ENCODE measurements around the gene MED27. TPM values are rescaled to one million over a fixed set of nuclear protein-coding genes. Genes with fewer than 3 reads are reported as not detected.

Gene MED27
- total RNA-seq, 2 donors from 2014 or later: 28.3 to 31.8 TPM

DNA sequence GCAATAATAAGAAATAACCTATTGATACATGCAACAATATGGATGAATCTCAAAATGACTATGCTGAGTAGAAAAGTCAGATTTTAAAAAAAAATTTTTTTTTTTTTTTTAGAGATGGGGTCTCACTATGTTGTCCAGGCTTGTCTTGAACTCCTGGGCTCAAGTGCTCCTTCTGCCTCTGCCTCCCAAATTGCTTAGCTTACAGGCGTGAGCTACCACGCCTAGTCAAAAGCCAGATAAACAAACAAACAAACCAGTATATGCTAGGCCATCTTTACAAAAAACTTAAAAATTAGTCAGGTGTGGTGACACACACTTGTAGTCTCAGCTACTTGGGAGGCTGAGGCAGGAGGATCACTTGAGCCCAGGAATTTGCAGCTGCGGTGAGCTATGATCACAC, 79.0 kb downstream of the MED27 start:
- H3K9me3 Mint-ChIP-seq: no peaks in the 10 kb centered on the region
- ATAC-seq: no peak
- H3K27ac Mint-ChIP-seq: no peak overlapping the region
- DNase-seq (ENCODE audit: low spot score in 2 of 2): no peak
- H3K36me3 Mint-ChIP-seq: peaks cover 4 to 10% of the 10 kb centered on the region in 2 donors

DNA sequence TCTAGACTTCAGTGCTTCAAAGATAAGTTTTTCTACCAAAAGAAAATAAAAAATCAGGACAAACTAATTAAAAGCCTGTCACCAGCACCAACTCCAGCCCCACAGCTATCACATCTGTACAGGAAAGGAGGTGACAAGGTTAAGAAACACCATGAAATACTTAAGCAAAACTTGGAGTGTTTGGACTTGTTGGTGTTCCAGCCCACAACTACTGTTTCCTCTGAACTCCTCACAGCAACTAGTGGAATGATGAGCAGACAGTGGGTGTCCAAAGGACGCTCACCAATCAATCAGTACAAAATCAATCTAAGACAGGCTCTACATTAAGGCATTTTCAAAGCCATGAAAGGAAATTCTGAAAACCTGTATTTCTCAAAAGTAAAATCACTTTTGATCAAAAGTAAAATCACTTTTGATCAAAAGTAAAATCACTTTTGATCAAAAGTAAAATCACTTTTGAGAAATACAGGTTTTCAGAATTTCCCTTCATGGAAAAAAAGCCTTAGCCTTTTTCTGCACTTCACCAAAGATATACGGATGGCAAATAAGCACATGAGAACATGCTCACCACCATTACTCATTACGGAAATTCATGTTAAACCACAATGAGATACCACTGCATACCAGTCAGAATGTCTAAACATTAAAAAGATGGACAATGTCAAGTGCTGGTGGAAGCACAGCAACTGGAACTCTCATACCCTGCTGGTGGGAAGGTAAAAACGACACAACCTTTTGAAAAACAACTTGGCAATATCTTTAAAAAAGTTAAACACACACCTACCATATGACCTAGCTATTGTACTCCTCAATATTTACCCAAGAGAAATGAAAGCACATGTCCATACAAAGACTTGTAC, 79.7 kb downstream of the MED27 start:
- ATAC-seq (peak; percentile 86 to 88), DNase-seq (ENCODE audit: low spot score in 2 of 2) (no peak)
- Mint-ChIP-seq H3K27ac (peak overlapping the region in 1 of 2 donors; percentile 36), H3K9me3 (no peaks in the 10 kb centered on the region), H3K36me3 (peaks cover 4 to 10% of the 10 kb centered on the region in 2 donors)

DNA sequence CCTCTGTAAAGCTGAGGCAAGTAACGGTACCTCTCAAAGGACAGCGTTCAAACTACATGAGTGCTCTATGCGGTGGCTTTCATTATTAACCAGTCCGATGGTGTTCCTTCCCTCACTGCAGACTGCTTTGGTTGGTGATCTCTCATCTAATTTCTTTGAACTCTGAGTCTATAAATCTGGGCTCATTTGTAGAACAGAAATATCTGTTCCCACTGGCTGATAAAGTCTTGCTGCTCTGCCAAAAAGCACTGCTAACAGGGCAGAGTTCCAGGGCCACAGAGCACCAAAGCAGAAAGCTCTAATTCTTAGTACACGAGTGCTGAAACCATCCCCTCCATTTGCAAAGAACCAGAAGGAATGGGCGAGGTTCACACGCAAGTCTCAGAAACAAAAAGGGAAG, 81.9 kb downstream of the MED27 start:
- no peak for ATAC-seq
- peaks cover 4 to 10% of the 10 kb centered on the region in 2 donors for H3K36me3 Mint-ChIP-seq
- DNase-seq (ENCODE audit: low spot score in 2 of 2): no peak
- H3K9me3 Mint-ChIP-seq: no peaks in the 10 kb centered on the region
- no peak overlapping the region for H3K27ac Mint-ChIP-seq

DNA sequence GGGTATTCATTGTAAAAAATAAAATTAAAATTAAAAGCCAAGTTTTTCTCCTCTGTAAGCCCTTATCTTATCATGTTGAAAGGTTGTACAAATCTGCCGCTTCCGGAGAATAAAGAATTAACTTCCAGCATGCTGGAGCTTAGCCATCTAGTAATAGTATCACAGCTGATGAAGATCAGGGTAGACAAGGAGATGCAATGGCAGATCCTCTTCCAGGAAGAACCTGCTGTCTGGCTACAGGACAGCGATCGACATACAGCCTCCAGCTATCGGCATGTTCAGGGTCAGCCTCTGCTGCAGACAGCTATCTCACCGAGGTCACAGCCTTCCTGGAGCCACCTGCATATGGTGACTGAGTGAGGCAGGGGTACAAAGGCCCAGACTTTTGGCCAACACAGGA, 82.6 kb downstream of the MED27 start:
- peaks cover 4 to 10% of the 10 kb centered on the region in 2 donors for H3K36me3 Mint-ChIP-seq
- no peak for ATAC-seq
- no peaks in the 10 kb centered on the region for H3K9me3 Mint-ChIP-seq

DNA sequence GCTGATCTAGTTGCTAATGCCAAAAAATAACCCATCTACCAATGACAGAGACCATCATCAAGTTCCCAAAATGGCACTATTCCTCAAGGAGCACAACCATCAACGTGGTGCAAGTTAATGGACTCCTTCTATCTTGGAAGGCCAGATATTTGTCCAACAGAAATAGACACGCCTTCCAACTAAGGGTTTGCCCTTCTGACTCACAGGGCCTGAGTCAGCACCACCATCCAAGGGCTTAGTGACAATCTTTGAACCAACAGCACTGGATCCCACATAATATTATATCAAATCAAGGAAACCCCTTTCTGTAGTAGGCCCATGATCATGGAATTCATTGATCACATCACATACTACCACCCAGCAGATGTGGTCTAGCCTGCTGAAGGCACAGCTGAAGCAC, 84.3 kb downstream of the MED27 start:
- H3K36me3 Mint-ChIP-seq: peaks cover 4 to 8% of the 10 kb centered on the region in 2 donors
- ATAC-seq (no peak), DNase-seq (ENCODE audit: low spot score in 2 of 2) (no peak)
- H3K27ac Mint-ChIP-seq: no peak overlapping the region
- H3K9me3 Mint-ChIP-seq: no peaks in the 10 kb centered on the region

More for the DNA sequence above, 82.6 kb downstream of the MED27 start:
- no peak overlapping the region for H3K27ac Mint-ChIP-seq
- DNase-seq (ENCODE audit: low spot score in 2 of 2): no peak

DNA sequence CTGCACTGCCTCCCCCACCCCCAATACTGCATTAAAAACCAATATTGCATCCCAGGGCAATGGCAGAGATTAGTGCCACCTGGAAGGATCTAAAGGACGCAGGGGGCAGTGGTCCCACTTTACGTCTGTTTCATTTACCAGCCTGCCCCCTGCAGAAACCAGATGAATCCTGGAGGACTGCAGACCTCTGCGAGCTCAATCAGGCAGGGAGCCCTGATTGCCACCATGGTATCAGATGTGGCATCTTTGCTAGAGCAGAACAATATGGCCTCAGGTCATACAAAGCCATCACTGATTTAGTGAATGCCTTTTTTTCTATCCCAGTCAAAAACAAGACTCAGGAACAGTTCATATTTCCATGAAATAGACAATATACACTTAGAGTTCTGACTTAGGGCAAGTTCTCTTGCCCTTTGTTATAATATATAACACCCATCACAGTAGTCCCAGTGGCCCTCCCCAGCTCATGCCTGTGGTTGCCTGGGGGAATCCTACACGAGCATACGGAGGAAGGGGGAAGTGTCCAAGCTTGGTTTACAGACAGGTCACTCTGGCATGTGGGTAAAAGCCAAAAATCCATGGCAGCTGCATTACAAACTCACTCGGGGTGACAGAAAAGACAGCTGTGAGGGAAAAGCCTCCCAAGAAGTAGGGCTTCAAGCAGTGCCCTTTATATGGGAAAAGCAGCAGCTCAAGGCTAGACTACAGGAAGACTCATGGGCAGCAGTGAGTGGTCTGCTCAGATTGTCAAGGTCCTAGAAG, 85.1 kb downstream of the MED27 start:
- DNase-seq (ENCODE audit: low spot score in 2 of 2) (no peak), ATAC-seq (no peak)
- no peak overlapping the region for H3K27ac Mint-ChIP-seq
- peaks cover 4 to 5% of the 10 kb centered on the region in 2 donors for H3K36me3 Mint-ChIP-seq
- no peaks in the 10 kb centered on the region for H3K9me3 Mint-ChIP-seq

DNA sequence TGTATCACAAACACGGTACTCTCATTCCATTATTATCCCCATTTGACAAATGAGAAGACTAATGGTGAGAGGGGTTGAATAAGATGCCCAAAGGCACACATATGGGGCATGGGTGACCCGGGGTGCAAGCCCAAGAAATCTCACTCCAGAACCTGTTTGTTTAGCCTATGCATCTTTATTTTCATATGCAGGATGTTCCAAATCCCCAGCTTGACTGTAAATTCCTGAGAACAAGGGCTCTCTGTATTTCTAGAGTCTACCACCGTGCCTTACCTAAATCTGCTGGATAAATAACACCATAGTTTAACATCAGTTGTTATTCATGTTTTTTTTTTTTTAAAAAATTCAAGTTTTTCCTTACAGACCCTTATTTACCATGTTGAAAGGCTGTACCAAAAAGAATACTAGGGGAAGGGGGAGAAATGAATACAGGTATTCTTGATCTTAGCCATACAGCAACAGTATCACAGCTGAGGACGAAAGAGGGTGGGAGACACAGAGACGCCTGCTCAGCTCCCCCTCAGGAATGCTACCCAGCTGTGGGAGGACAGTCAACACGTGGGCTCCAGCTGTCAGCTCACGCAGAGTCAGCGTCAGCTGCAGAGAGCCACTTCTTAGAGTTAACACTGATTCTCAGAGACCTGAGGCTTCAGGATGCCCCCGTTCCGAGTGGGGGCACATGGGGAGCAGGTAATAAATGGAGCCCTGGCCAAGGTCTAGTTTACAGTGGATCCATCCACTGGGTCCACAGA, 86.6 kb downstream of the MED27 start:
- no peaks in the 10 kb centered on the region for H3K9me3 Mint-ChIP-seq
- DNase-seq (ENCODE audit: low spot score in 2 of 2) (no peak), ATAC-seq (no peak)
- H3K27ac Mint-ChIP-seq: no peak overlapping the region
- peaks cover 4 to 5% of the 10 kb centered on the region in 2 donors for H3K36me3 Mint-ChIP-seq

DNA sequence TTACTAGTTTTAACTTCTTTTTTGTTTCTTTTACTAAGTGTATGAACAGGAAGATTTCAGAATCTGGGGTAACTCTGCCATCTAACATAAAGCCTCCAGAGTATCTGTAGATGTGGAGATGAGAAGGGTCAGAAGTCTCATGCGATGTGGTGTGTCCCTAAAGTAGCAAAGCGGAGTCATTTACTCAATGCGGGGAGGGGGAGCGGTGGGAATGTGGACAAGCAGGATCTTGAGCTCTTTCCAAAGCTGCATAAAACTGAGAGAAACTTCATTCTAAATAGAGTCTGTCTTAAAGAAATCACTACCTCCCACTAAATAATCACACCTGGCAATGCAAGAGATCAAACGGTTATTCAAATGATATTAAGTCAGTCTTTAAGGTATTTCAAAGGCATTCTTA, 92.4 kb downstream of the MED27 start:
- no peak for ATAC-seq
- H3K36me3 Mint-ChIP-seq: no peaks in the 10 kb centered on the region
- no peak overlapping the region for H3K27ac Mint-ChIP-seq
- H3K9me3 Mint-ChIP-seq: no peaks in the 10 kb centered on the region
- DNase-seq (ENCODE audit: low spot score in 2 of 2): no peak

DNA sequence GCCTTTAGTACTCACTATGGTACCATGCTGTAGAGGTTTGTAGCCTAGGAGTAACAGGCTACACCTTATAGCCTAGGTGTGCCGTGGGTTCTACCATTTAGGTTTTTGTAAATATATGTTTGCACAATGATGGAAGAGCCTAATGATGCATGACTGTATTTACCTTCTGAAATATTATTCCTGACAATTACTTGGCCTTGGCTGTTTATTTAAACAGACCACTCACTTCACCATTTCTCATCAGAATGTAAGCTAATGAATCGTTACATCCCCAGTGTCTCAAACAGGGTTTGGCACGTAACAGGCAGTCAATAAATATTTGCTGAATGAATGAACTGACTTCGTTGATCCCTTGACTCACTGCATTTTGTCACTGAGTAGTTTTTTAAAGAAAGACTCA, 93.1 kb downstream of the MED27 start:
- no peak for ATAC-seq
- H3K36me3 Mint-ChIP-seq: no peaks in the 10 kb centered on the region

DNA sequence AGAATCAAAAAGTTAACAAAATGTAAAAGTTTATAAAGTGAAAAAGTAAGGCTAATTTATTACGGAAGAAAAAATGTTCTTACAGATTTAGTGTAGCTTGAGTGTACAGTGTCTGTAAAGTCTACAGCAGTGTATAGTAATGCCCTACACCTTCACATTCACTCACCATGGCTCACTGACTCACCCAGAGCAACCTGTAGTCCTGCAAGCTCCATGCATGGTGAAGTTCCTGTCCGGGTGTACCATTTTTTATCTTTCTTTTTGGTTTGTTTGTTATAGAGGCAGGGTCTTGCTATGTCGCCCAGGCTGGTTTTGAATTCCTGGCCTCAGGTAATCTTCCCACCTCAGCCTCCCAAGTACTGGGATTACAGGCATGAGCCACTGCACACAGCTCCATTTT, 93.6 kb downstream of the MED27 start:
- Mint-ChIP-seq H3K27ac (no peak overlapping the region), H3K36me3 (no peaks in the 10 kb centered on the region), H3K9me3 (no peaks in the 10 kb centered on the region)
- DNase-seq (ENCODE audit: low spot score in 2 of 2) (no peak), ATAC-seq (no peak)

More for the DNA sequence above, 93.1 kb downstream of the MED27 start:
- Mint-ChIP-seq H3K27ac (no peak overlapping the region), H3K9me3 (no peaks in the 10 kb centered on the region)
- no peak for DNase-seq (ENCODE audit: low spot score in 2 of 2)

DNA sequence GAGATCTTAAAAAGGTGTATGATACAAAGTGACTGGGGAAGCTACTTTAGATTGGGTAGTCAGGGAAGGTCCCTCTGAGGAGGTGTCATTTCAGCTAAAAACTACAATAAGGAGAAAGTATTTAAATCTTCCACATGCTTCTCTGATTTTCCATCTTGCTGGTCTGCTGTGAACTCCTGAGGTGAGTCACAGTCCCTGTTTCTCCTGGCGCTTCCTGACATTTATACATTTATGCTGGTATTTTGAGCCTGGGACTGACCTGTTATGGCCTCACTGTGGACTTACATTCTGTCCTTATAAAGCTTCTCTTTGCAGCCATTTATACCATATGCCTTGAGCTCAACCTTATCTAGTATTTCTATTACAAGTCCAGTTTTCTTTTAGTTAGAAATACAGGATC, 95.1 kb downstream of the MED27 start:
- ATAC-seq (peak in 1 of 2 donors; percentile 40), DNase-seq (ENCODE audit: low spot score in 2 of 2) (no peak)
- Mint-ChIP-seq H3K9me3 (no peaks in the 10 kb centered on the region), H3K27ac (no peak overlapping the region), H3K36me3 (no peaks in the 10 kb centered on the region)

DNA sequence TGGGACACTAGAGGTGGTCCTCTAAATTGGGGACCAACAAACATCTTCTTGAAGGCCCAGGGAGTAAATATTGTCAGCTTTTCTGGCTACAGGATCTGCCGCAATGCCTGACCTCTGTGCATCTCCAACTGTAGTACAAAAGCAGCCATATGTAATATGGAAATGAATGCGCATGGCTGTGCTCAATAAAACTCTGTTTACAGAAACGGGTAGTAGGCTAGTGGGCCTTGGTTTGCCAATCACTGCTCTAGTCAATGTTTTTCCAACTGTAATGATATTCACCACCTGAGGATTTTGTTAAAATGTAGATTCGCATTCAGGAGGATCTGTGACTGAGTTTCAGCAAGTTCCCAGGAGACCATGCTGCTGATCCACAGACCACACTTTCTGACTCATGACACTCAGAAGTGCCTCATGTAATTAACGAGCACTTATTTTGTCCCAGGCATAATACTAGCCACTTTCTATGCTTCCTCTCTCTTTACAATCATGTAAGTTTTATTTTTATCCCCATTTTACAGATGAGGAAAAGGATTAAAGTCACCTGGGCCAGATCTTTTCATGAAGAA, 96.9 kb downstream of the MED27 start:
- Mint-ChIP-seq H3K27ac (no peak overlapping the region), H3K9me3 (no peaks in the 10 kb centered on the region), H3K36me3 (no peaks in the 10 kb centered on the region)
- DNase-seq (ENCODE audit: low spot score in 2 of 2) (no peak), ATAC-seq (no peak)

DNA sequence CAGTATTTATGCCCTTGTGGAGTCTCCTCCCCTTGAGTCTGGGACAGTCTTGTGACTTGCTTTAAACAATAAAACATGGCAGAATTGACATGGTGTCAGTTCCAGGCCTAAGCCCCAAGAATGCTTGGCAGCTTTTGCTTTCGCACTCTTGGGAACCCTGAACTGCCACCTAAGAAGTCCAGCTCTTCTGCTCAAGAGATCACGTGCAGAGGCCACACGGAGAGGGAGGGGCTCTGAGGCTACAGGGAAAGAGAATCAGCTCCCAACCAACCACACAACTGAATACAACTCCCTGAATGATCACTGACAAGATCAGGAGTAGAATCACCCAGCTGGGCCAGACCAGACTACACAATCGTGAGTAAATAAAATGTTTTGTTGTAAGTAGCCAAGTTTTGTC, 97.6 kb downstream of the MED27 start:
- Mint-ChIP-seq H3K27ac (peak overlapping the region in 1 of 2 donors; percentile 17), H3K9me3 (no peaks in the 10 kb centered on the region), H3K36me3 (no peaks in the 10 kb centered on the region)
- ATAC-seq (no peak), DNase-seq (ENCODE audit: low spot score in 2 of 2) (no peak)

DNA sequence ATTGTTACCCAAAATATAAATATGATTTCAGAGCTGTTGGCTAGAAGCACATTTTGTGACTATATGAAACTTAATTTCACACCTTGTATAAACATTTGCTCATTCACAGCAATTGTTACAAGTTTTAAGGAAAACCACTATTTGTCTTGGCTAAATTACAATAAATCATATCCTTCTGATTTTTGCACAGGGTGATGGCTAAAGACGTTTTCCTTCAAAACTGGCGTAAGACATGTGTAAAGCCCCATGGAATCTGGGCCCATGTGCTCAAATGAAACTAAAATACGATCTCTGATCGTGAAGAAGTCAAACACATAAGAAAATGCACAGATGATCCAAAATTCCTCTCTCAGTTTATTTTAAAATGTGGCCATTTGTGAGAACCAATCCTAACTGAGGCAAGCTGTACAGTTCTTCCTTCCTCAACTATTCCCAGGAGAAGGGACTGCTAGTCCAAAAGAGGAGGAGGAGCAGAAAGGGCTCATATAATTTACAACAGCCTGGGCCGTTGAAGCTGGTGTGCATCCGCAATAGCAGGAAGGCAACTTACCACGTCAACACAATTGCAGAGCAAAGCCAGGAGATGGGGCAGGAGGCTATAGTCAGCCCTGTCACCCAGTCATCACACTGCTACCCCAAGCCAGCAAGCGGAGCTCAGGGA, 98.4 kb downstream of the MED27 start:
- Mint-ChIP-seq H3K36me3 (no peaks in the 10 kb centered on the region), H3K27ac (peak overlapping the region in 1 of 2 donors; percentile 7), H3K9me3 (no peaks in the 10 kb centered on the region)
- no peak for ATAC-seq
- DNase-seq (ENCODE audit: low spot score in 2 of 2): no peak

DNA sequence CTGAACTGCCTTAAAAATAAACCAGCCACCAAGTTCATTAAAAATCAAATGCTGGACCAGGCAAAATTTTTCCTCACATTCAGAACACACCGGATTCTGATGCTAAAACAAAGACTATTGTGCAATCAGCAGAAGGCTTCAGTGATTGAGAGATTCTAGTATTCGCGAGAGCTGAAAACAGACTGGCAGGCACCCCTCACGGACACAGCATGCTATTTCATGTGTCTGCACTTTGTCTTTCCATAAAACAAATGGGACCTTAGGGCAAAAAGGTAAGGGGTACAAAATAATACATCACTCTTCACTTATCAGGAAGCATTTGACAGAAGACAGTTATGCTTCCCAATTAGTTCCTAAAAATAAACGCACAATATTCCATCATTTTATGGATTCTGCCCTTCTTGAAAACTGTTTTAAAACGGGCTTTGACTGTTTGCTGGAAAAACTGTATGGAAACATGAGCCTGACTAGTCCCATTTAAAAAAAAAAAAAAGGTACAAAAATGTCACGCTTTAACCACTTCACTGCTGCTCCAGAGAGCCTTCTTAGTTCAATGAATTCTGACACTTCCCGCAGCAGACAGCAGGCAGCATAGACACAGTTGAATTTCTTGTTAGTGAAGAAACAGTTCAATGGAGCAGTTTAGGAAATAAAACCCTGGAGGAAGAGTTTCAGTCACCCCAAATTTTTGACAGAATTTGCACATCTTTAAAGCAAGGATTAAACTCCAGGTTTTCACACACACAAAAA, 99.2 kb downstream of the MED27 start:
- no peak for ATAC-seq
- no peak overlapping the region for H3K27ac Mint-ChIP-seq
- H3K9me3 Mint-ChIP-seq: no peaks in the 10 kb centered on the region
- DNase-seq (ENCODE audit: low spot score in 2 of 2): no peak
- no peaks in the 10 kb centered on the region for H3K36me3 Mint-ChIP-seq

All from activated naive CD4-positive, alpha-beta T cell treated with anti-CD3 and anti-CD28 coated beads, Interleukin-2, amount 50 U/mL, for 72 hours (primary cell).